ENCODE measurements around the gene FARP1. TPM values are rescaled to one million over a fixed set of nuclear protein-coding genes. Genes with fewer than 3 reads are reported as not detected.

The FARP1 gene
- total RNA-seq, 4 donors from 2014 or later: 103 to 172 (median 129) TPM

GRCh38 chr13:98273067-98273823, 130.4 kb downstream of the FARP1 start:
- no peak overlapping the region for H3K4me3 ChIP-seq (replicated peaks in 1 of 3)
- H3K9me3 ChIP-seq: no peaks in the 10 kb centered on the region
- H3K27ac ChIP-seq: no peak overlapping the region
- 94% methylated on average over 9 of the region's 9 CpGs for WGBS, 2 donors
- H3K27me3 ChIP-seq: no peaks in the 10 kb centered on the region
- H3K4me1 ChIP-seq: peaks cover 12 to 26% of the 10 kb centered on the region in 2 donors
- TF ChIP-seq POLR2A (IDR thresholded peaks at IDR 0.05): no peak
- TF ChIP-seq, protein P1, sequence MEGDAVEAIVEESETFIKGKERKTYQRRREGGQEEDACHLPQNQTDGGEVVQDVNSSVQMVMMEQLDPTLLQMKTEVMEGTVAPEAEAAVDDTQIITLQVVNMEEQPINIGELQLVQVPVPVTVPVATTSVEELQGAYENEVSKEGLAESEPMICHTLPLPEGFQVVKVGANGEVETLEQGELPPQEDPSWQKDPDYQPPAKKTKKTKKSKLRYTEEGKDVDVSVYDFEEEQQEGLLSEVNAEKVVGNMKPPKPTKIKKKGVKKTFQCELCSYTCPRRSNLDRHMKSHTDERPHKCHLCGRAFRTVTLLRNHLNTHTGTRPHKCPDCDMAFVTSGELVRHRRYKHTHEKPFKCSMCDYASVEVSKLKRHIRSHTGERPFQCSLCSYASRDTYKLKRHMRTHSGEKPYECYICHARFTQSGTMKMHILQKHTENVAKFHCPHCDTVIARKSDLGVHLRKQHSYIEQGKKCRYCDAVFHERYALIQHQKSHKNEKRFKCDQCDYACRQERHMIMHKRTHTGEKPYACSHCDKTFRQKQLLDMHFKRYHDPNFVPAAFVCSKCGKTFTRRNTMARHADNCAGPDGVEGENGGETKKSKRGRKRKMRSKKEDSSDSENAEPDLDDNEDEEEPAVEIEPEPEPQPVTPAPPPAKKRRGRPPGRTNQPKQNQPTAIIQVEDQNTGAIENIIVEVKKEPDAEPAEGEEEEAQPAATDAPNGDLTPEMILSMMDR (IDR thresholded peaks at IDR 0.05): no peak
- no peaks in the 10 kb centered on the region for H3K36me3 ChIP-seq
- no peak for DNase-seq
- intact Hi-C loops (cut with DNase I): no loop called here

GRCh38 chr13:98273824-98274742, 131.2 kb downstream of the FARP1 start:
- TF ChIP-seq, protein P1 (IDR thresholded peaks at IDR 0.05): no peak
- no peak for TF ChIP-seq POLR2A (IDR thresholded peaks at IDR 0.05)
- Histone ChIP-seq H3K36me3 (no peaks in the 10 kb centered on the region), H3K4me1 (peaks cover 12 to 27% of the 10 kb centered on the region in 2 donors), H3K27me3 (no peaks in the 10 kb centered on the region), H3K27ac (no peak overlapping the region), H3K4me3 (replicated peaks in 1 of 3) (no peak overlapping the region), H3K9me3 (no peaks in the 10 kb centered on the region)
- WGBS, 2 donors: 63 to 64% methylated on average over 12 of the region's 12 CpGs
- intact Hi-C loops (cut with DNase I): no loop called here
- DNase-seq: peak; percentile 36 to 55

DNA sequence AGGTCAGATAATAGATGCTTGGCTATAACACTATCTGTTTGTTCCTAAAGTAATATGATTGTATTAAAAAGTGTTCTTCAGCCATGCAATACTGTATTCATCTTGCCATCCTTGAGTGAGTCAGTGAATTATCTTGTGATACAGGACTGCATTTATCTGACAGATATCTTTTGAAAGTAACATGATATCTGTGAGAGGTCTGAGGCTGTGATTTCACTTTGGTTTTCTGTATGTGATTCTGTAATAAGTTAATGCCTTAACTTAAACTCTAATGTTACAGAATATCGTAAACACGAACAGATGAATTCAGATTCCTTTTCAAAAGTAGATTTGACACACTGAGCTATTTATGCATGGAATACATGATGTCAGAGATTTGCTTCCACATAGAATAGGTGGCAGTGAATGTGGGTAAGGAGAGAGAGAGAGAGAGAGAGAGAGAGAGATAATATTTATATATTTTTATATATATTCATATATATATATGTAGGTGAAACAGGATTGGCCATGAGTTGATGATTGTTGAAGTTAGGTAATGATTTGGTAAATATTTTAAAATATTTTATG, 132.1 kb downstream of the FARP1 start:
- WGBS, 2 donors: 91 to 98% methylated on average over 2 of the region's 2 CpGs
- no peak overlapping the region for H3K4me3 ChIP-seq (replicated peaks in 1 of 3)
- DNase-seq: no peak
- H3K9me3 ChIP-seq: no peaks in the 10 kb centered on the region
- peaks cover 19 to 29% of the 10 kb centered on the region in 2 donors for H3K4me1 ChIP-seq
- H3K27ac ChIP-seq: no peak overlapping the region
- TF ChIP-seq POLR2A (IDR thresholded peaks at IDR 0.05): no peak
- TF ChIP-seq, protein P1 (IDR thresholded peaks at IDR 0.05): no peak
- intact Hi-C loops (cut with DNase I): no loop called here
- H3K27me3 ChIP-seq: no peaks in the 10 kb centered on the region
- H3K36me3 ChIP-seq: no peaks in the 10 kb centered on the region

DNA sequence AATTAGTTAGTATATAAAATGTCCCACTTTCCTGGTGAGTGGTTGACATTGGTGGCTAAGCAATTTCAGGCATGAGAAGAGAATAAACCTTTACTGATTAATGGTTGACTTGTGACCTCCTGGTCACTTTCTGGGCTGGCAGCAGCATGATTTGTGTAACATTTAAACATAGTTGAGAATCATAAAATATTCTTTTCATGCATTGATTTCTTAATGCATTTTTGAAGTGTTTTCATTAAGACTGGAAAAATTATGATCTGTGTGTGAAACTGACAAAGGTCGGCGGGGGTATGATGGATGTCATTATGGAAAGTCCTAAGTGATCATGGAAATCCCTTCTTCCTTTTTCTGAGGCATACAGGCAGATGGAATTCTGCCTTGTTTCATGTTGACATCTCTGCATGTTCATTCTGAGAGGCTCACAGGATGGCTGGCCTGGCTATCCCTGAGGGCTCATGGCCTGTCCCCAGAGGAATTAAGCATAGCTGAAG, 132.8 kb downstream of the FARP1 start:
- no peak overlapping the region for H3K27ac ChIP-seq
- intact Hi-C loops (cut with DNase I): no loop called here
- peaks cover 26 to 37% of the 10 kb centered on the region in 2 donors for H3K4me1 ChIP-seq
- TF ChIP-seq, protein P1 (IDR thresholded peaks at IDR 0.05): no peak
- no peak for TF ChIP-seq POLR2A (IDR thresholded peaks at IDR 0.05)
- H3K9me3 ChIP-seq: no peaks in the 10 kb centered on the region
- no peak for DNase-seq
- 89 to 95% methylated on average over 2 of the region's 2 CpGs for WGBS, 2 donors
- no peaks in the 10 kb centered on the region for H3K27me3 ChIP-seq
- no peak overlapping the region for H3K4me3 ChIP-seq (replicated peaks in 1 of 3)
- no peaks in the 10 kb centered on the region for H3K36me3 ChIP-seq
